ENCODE results near the gene ABHD14A. TPM values are rescaled to one million over a fixed set of nuclear protein-coding genes. Genes with fewer than 3 reads are reported as not detected.
A peak's percentile ranks its signal among the peaks of the same experiment; 100 is the strongest.

Gene ABHD14A
- total and polyA plus RNA-seq, 2 of the 13 experiments (the other 11 are each of a cell fraction or from before 2014, with no cell fraction given): 29.5 to 46.9 TPM

GRCh38 chr3:51982352-51982837, 7.5 kb downstream of the ABHD14A start (continued):
- TF ChIP-seq ZNF713 (CRISPR knock-in tag; IDR thresholded peaks at IDR 0.05) (no peak), SYNCRIP (IDR thresholded peaks at IDR 0.05; ENCODE audit: insufficient read depth, low read depth, low read length) (no peak), CBX5 (CRISPR knock-in tag; IDR thresholded peaks at IDR 0.05; ENCODE audit: borderline replicate concordance) (peak; percentile 90; the same call in 1 of the 2 replicates), HMGXB4 (CRISPR knock-in tag; IDR thresholded peaks at IDR 0.05; ENCODE audit: borderline replicate concordance in 1 of 2, low read depth in 1 of 2) (peak; percentile 89 to 98), ATF2 (CRISPR knock-in tag; IDR thresholded peaks at IDR 0.05) (peak; percentile 48; the same call in 1 of the 2 replicates), GTF2F1 (IDR thresholded peaks at IDR 0.05; ENCODE audit: low read length) (no peak), ZNF7 (CRISPR knock-in tag; IDR thresholded peaks at IDR 0.05) (no peak), MTA1 (CRISPR knock-in tag; IDR thresholded peaks at IDR 0.05; ENCODE audit: borderline replicate concordance) (no peak), ZSCAN25 (CRISPR knock-in tag; IDR thresholded peaks at IDR 0.05) (no peak), GZF1 (CRISPR knock-in tag; IDR thresholded peaks at IDR 0.05) (no peak), ZNF260 (CRISPR knock-in tag; IDR thresholded peaks at IDR 0.05; ENCODE audit: borderline replicate concordance, low read depth) (no peak), KAT8 (CRISPR knock-in tag; IDR thresholded peaks at IDR 0.05) (no peak), ZNF619 (CRISPR knock-in tag; IDR thresholded peaks at IDR 0.05) (peak; percentile 80), PBX3 (CRISPR knock-in tag; IDR thresholded peaks at IDR 0.05; ENCODE audit: borderline replicate concordance) (no peak), ZSCAN21 (CRISPR knock-in tag; IDR thresholded peaks at IDR 0.05; ENCODE audit: borderline replicate concordance) (no peak; the same call in 1 of the 2 replicates), KDM6A (CRISPR knock-in tag; IDR thresholded peaks at IDR 0.05; ENCODE audit: low read depth) (peak; percentile 74), NBN (conservative IDR thresholded peaks at IDR 0.05) (no peak), NAIF1 (CRISPR knock-in tag; IDR thresholded peaks at IDR 0.05; ENCODE audit: borderline replicate concordance) (0 out of 2 replicates have a peak, but pooled peaks have one; percentile 18), POLR2A (IDR thresholded peaks at IDR 0.05; ENCODE audit: insufficient read depth in 1 of 2, low read depth in 2 of 2, low read length in 2 of 2) (peak in 1 of 2 experiments; percentile 59; a peak in 1 of 4 replicates), MAFK (conservative IDR thresholded peaks at IDR 0.05 in 1 of 2, IDR thresholded peaks at IDR 0.05 in 1 of 2; ENCODE audit: low read length in 2 of 2) (peak; percentile 63 to 75), MXI1 (IDR thresholded peaks at IDR 0.05; ENCODE audit: borderline replicate concordance, low read depth, low read length) (peak; percentile 78; the same call in 1 of the 3 replicates)
- TF ChIP-seq, protein P1, sequence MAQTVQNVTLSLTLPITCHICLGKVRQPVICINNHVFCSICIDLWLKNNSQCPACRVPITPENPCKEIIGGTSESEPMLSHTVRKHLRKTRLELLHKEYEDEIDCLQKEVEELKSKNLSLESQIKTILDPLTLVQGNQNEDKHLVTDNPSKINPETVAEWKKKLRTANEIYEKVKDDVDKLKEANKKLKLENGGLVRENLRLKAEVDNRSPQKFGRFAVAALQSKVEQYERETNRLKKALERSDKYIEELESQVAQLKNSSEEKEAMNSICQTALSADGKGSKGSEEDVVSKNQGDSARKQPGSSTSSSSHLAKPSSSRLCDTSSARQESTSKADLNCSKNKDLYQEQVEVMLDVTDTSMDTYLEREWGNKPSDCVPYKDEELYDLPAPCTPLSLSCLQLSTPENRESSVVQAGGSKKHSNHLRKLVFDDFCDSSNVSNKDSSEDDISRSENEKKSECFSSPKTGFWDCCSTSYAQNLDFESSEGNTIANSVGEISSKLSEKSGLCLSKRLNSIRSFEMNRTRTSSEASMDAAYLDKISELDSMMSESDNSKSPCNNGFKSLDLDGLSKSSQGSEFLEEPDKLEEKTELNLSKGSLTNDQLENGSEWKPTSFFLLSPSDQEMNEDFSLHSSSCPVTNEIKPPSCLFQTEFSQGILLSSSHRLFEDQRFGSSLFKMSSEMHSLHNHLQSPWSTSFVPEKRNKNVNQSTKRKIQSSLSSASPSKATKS (CRISPR knock-in tag; IDR thresholded peaks at IDR 0.05): no peak

All from HepG2 (cell line).